SW 1271 (cell line): Measurements from ENCODE around the gene PDPK1.

Experiments used
- DNase-seq, 2 experiments: peaks; one replicate each; lab custom pipeline; 2025; lab: John Stamatoyannopoulos, UW

Gene PDPK1

DNA sequence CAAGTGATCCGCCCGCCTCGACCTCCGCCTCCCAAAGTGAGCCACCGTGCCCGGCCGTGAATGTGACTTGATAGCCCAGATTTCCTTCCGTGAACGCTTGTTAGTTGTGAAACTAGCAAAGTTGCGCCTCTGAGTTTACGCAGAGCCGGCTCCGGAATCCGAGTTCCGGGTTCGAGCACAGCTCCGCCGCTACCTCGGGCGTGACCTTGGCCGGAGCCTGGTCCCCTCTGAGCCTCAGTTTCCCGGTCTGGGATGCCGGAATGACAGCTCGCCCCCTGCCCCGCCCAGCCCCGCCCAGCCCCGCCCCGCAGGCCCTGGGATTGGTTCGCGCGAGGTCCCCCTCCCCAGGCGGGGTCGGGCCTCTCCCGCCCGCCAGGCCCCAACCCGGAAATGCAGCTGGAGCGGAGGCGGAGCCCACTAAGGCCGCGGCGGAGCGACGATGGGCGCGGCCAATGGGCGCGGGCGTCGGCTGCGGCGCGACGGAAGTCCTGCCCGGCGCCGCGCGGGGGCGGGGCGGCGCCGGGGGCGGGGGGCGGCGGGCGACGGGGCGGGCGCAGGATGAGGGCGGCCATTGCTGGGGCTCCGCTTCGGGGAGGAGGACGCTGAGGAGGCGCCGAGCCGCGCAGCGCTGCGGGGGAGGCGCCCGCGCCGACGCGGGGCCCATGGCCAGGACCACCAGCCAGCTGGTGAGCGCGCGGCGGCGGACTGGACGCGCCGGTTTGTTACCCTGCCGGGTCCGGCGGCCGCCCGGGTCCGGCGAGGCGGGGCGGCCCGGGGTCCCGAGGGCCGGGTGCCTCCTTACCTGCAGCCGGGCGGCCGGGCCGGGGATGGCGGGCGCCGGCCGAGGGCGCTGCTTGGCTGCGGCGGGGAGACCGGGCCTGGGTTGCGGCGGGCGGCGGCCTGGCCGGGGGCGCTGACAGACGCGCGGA lies at the start of gene PDPK1:
PDPK1 (plus strand) TSS at position 571 of the 929 bp plus-strand sequence; CDS start at position 663, 92 bp downstream.
- peak; percentile 63 to 77 for DNase-seq

DNA sequence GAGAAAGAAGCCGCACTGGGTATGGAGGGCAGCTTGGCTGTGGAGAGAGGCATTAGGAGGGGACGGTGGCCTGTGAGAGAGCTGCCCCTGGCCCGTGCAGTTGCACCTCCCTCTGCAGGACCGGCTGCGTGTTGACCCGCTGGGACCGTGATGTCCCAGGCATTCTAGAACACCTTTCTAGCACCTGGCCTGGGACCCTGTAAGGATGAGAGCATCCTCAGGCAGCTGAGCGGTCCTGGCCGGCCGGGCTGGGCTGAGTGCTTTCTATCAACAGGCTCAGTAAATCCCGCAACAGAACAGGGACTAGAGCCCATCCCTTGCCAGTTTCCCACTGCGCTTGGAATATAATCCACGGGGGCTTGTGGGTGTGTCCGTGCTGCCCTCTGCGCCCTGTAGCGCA lies 48.2 kb upstream of the PDPK1 start:
- no peak for DNase-seq

GRCh38 chr16:2490190-2491105 lies 47.4 kb upstream of the PDPK1 start:
- no peak for DNase-seq

DNA sequence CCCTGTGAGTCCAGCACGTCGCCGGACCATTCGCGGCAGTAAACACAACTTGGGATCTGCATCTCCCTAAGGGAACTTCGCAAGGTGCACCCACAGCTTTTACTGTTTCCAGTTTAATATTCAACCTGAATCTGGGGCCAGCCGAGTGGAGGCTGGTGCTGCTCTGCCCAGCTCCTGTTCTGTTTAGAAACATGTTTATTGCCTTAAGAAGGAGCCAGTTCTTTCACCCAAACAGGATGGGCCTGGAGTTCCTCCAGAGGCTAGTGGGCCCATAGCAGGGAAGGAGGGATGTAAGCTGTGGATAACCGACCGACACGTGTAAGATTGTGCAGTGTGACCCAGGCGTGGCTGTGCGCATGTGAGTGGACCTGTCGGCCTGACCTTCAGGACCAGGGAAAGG lies 45.5 kb upstream of the PDPK1 start:
- DNase-seq = no peak

GRCh38 chr16:2493605-2494004 lies 44.2 kb upstream of the PDPK1 start:
- no peak for DNase-seq

- DNase-seq = no peak
Measured at GRCh38 chr16:2494616-2495015, 43.2 kb upstream of the PDPK1 start.

GRCh38 chr16:2495041-2495440 lies 42.8 kb upstream of the PDPK1 start:
- no peak for DNase-seq

DNA sequence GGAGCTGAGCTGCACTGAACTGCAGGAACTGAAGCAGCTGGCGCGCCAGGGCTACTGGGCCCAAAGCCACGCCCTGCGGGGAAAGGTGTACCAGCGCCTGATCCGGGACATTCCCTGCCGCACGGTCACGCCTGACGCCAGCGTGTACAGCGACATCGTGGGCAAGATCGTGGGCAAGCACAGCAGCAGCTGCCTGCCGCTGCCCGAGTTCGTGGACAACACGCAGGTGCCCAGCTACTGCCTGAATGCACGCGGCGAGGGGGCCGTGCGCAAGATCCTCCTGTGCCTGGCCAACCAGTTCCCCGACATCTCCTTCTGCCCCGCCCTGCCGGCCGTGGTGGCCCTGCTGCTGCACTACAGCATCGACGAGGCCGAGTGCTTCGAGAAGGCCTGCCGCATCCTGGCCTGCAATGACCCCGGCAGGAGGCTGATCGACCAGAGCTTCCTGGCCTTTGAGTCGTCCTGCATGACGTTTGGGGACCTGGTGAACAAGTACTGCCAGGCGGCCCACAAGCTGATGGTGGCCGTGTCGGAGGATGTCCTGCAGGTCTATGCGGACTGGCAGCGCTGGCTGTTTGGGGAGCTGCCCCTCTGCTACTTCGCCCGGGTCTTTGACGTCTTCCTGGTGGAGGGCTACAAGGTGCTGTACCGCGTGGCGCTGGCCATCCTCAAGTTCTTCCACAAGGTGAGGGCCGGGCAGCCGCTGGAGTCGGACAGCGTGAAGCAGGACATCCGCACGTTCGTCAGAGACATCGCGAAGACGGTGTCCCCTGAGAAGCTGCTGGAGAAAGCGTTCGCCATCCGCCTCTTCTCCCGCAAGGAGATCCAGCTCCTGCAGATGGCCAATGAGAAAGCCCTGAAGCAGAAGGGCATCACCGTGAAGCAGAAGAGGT lies 41.4 kb upstream of the PDPK1 start:
- DNase-seq = no peak

DNA sequence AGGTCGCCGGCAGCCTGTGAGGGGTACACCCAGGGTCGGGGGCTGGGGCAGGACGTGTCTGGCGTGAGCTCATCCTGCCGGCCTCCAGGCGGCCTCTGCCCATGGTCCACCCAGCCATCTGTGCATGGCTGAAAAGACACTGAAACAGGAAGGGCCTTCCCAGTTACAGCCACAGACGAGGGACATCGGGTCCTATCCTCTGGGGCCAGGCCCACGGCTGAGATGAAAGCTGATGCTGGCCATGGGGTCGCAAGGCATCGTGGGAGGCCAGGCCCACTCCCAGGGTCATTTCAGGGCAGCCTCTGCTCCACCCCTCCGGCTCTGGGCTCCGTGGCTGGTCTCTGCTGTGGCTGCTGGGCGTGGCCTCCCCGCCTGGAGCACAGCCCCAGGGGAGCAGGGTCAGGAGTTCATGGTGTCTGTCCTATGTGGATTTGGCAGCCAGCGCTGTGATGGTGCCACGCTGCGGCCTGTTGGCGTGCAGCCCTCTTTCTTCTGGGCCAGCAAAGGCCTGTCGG lies 40.6 kb upstream of the PDPK1 start:
- DNase-seq = no peak

- no peak for DNase-seq
Measured at GRCh38 chr16:2497695-2498484, 39.9 kb upstream of the PDPK1 start.

DNA sequence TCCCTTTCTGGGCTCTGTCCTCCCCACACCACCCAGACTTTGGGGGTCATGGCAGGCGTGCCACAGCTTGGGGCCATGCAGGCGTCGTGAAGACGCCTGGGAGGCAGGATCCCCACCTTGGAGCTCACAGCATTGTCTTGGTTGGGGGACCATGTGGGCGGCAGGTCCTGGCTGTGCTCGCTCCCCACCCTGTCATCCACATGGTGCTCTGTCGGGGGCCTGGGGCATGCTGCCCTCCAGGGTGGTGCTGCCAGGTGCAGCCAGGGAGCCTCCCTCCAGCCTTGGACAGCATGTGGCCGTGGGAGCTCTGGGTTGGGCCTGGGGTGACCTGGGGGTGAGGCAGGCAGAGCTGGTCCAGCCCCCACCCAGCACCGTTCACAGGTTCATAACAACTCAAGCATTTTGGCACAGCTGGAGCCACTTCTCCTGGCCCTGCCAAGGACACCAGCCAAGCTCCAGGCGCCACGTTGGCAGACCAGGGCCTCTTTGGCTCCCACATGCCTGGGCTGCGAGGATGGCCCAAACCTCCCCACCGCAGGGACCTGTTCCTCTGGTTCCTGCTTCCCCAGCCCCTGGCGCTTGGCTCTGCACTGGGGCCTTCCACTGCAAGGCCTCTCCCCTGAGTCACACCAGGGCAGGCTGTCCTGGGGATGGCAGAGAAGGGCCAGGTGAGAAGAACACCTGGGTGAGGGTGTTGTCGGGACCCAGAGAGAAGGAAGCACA lies 39.1 kb upstream of the PDPK1 start:
- DNase-seq = no peak

DNA sequence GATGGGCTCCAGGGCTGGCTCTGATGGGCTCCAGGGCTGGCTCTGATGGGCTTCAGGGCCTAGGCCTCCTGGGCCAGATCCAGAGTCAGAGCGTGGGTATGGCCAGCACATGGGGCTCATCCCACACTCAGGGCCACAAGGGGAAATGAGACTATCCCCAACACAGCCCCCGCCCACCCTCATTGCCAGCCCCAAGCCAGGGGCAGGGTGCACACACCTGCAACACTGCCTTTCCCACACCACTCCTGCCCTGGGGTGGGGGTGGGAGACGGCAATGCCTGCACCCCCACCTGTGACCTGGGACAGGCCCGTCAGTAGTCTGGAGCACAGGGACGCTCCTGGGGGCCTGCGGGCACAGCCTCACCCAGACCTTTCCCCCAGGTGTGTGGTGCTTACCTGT lies 38.4 kb upstream of the PDPK1 start:
- DNase-seq = no peak

DNA sequence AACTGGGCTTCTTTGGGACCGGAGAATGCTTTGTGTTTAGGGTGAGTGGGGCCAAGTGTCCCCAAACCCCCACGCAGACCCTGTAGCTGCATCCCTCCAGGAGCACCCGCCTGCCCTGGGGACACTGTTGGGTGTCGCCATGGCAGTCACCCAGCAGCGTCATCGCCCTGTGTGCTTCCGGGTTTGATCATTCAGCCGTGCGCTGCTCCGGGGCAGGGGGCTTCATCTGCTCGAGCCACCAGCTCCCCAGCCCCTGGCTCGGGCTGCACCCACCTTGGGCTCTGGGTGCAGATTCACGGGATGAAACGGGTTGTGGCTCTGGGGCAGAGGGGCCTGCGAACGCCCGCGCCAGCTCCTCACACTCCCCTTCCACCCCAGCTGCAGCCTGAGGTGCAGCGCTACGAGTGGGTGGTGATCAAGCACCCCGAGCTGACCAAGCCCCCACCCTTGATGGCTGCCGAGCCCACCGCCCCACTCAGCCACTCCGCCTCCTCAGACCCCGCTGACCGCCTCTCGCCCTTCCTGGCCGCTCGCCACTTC lies 37.9 kb upstream of the PDPK1 start:
- no peak for DNase-seq

DNA sequence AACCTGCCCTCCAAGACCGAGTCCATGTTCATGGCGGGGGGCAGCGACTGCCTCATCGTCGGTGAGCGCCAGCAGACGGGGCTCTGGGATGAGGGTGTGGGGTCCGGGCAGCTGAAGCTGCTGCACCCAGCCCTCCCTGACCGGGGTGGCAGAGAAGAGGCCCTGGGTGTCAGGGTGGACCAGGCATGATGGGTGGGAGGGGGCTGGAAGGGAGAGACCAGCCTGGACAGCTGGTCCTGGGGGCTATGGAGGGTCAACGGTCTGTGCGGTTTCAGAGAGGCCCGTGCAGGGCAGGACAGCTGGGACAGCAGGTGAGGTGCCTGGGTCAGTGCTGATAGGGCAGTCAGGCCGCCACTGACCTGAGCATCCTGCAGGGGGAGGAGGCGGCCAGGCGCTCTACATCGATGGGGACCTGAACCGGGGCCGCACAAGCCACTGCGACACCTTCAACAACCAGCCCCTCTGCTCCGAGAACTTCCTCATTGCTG lies 37.3 kb upstream of the PDPK1 start:
- no peak for DNase-seq

- peak in 1 of 2 experiments; percentile 50 for DNase-seq
Measured at GRCh38 chr16:2500918-2501750, 36.7 kb upstream of the PDPK1 start.

GRCh38 chr16:2501946-2502895 lies 35.6 kb upstream of the PDPK1 start:
- no peak for DNase-seq

DNA sequence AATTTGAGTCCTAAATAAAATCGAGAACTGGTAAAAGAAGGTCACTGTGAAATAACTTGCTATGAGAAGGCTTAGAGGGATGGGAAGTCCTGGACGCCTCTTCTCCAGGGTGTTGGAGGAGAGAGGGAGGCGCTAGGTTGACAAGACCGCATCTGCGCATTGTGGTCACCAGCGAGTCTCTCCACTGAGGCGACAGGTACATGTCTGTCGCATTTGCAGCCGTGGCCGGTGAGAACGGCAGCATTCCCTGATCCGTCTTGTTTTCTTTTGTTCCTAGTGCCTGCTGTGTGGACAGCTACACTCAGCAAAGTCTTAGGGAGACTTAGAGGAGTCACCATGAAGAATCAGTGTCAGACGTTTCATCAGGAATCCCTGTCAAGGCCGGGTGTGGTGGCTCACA lies 32.1 kb upstream of the PDPK1 start:
- DNase-seq = no peak
